GM12878 (cell line): ENCODE measurements around the gene UBC. TPM values are rescaled to one million over a fixed set of nuclear protein-coding genes. Genes with fewer than 3 reads are reported as not detected.

Experiments
- CEBPB ChIP-seq, 2 experiments: fragments of 150-350 bp in 1 of 2; IDR thresholded peaks; 2 replicates each; pipeline ENCODE4 v1.6.1; 2012 to 2014; ENCODE audit warnings: low read depth in 2 of 2, low read length in 2 of 2, borderline replicate concordance in 1 of 2, inconsistent platforms in 1 of 2
- CHD2 ChIP-seq: IDR thresholded peaks from 2 replicates; pipeline ENCODE4 v1.6.1; 2011; ENCODE audit warnings: low read depth, low read length, improper control_type of control experiment, borderline replicate concordance
- CREM ChIP-seq: IDR thresholded peaks from 2 replicates; pipeline ENCODE4 v1.6.1; 2014; ENCODE audit warnings: antibody characterized with exemption, low read depth
- EP300 ChIP-seq, 2 experiments: fragments of 150-350 bp in 1 of 2; IDR thresholded peaks; 2 replicates each; pipeline ENCODE4 v1.6.1; 2011 to 2012; ENCODE audit warnings: low read depth in 2 of 2, low read length in 2 of 2, borderline replicate concordance in 1 of 2, improper control_type of control experiment in 1 of 2, inconsistent platforms in 1 of 2; ENCODE audit not compliant: control insufficient read depth in 1 of 2
- HDAC6 ChIP-seq: fragments of 200-600 bp; sonication (generic); IDR thresholded peaks from one replicate; pipeline ENCODE4 v1.8.0; 2017; ENCODE audit warnings: antibody characterized with exemption; ENCODE audit not compliant: unreplicated experiment
- HDGF ChIP-seq: fragments of 450-650 bp; IDR thresholded peaks from 2 replicates; pipeline ENCODE4 v1.6.1; 2016; ENCODE audit warnings: antibody characterized with exemption
- MTA2 ChIP-seq: fragments of 450-650 bp; IDR thresholded peaks from 2 replicates; pipeline ENCODE4 v1.6.1; 2016; ENCODE audit warnings: low read depth, mild to moderate bottlenecking, moderate library complexity
- NBN ChIP-seq: fragments of 450-650 bp; IDR thresholded peaks from 2 replicates; pipeline ENCODE4 v1.6.1; 2016
- NR2F1 ChIP-seq: fragments of 450-650 bp; conservative IDR thresholded peaks from 2 replicates; pipeline ENCODE4 v1.6.1; 2017; ENCODE audit warnings: mild to moderate bottlenecking
- POLR2AphosphoS5 ChIP-seq: IDR thresholded peaks from 2 replicates; pipeline ENCODE4 v1.6.1; 2011; ENCODE audit warnings: mild to moderate bottlenecking, low read length, inconsistent platforms
- TAF1 ChIP-seq: IDR thresholded peaks from 2 replicates; pipeline ENCODE4 v1.6.1; 2011; ENCODE audit warnings: mild to moderate bottlenecking, low read depth, low read length, borderline replicate concordance
- TARDBP ChIP-seq: IDR thresholded peaks from 2 replicates; pipeline ENCODE4 v1.6.1; 2016; ENCODE audit warnings: borderline replicate concordance
- ZNF207 ChIP-seq: fragments of 450-650 bp; IDR thresholded peaks from 2 replicates; pipeline ENCODE4 v1.6.1; 2014; ENCODE audit warnings: antibody characterized with exemption, mild to moderate bottlenecking, borderline replicate concordance
- ZZZ3 ChIP-seq: IDR thresholded peaks from 2 replicates; pipeline ENCODE4 v1.6.1; 2011; ENCODE audit warnings: low read depth; ENCODE audit not compliant: control insufficient read depth, insufficient read length
- polyA plus RNA-seq, 11 experiments: library from polyadenylated mRNA; depleted of rRNA in 4 of 11; unstranded in 6 of 11; stranded (reverse) in 5 of 11; fragments of >200 nt; fragmentation: Nextera tagmentation in 4 of 11; fragmentation: Illumina TruSeq in 1 of 11; extraction: Ambion mirVana in 4 of 11; extraction: Trizol in 1 of 11; gene quantifications; 1 replicate in 1 of 11; 2 replicates in 10 of 11; pipeline versions ENCODE4 v1.2.1 to v1.2.3, GENCODE V29; 2011 to 2016; ENCODE audit warnings: inconsistent platforms in 2 of 11, missing spikeins in 2 of 11, low read depth in 1 of 11
- total RNA-seq, 4 experiments: library from RNA; depleted of rRNA in 3 of 4; stranded (reverse); fragments of >200 nt in 3 of 4; fragmentation: Illumina TruSeq in 1 of 4; extraction: Trizol in 1 of 4; gene quantifications; 2 replicates each; pipeline versions ENCODE4 v1.2.1 to v1.2.3, GENCODE V29; 2013 to 2021
- TF ChIP-seq, protein P1 (sequence below): IDR thresholded peaks from 2 replicates; pipeline ENCODE4 v1.6.1; 2012; ENCODE audit warnings: low read depth, low read length, improper control_type of control experiment
- TF ChIP-seq, protein P2 (sequence below): fragments of 450-650 bp; IDR thresholded peaks from 2 replicates; pipeline ENCODE4 v1.6.1; 2017; ENCODE audit warnings: mild to moderate bottlenecking
- TF ChIP-seq, protein P3 (sequence below): fragments of 450-650 bp; IDR thresholded peaks from 2 replicates; pipeline ENCODE4 v1.6.1; 2017; ENCODE audit warnings: borderline replicate concordance
- TF ChIP-seq, protein P4 (sequence below): fragments of 450-650 bp; formaldehyde crosslinking; IDR thresholded peaks from 2 replicates; pipeline ENCODE4 v1.4.0; 2020; ENCODE audit warnings: mild to moderate bottlenecking, moderate library complexity
- TF ChIP-seq, protein P5 (sequence below): fragments of 450-650 bp; formaldehyde crosslinking; IDR thresholded peaks from 2 replicates; pipeline ENCODE4 v1.4.0; 2022; ENCODE audit warnings: mild to moderate bottlenecking, moderate library complexity

UBC gene
- total and polyA plus RNA-seq, 10 of the 15 experiments (the other 5 are each of a cell fraction or from before 2014, with no cell fraction given), result 653 to 1,666 (median 874) TPM

DNA sequence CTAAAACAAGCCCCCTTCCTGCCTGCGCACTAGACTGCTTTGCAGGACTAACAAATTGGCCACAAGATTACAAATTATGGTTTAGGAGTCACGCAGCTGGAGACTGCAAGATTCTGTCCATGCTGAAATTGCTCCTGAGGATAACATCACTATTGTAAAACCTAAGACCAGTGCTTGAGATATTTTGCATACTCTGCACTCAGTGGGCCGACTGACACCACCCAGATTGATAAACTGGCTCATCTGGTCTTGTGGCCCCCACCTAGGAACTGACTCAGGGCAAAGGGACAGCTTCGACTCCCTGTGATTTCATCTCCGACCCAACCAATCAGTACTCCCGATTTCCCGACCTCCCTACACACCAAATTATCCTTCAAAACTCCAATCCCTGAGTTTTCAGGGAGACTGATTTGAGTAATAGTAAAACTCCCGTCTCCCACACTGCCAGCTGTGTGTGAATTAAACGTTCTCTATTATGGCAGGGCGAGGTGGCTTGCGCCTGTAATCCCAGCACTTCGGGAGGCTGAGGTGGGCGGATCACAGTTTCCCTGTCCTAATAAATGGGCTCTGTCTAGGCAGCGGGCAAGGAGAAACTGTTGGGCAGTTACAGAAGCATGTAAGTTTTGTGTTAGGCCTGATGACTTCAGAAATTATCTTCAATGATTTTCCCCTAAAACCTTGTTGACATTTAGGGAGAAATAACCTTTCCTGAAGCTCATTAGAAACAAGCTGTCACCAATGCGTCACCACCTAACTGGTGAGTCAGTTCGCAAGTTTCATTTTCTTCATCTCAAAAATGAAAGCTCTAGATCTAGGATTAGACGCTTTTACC is 5.3 kb upstream of the UBC start (continued):
- TF ChIP-seq, protein P1, sequence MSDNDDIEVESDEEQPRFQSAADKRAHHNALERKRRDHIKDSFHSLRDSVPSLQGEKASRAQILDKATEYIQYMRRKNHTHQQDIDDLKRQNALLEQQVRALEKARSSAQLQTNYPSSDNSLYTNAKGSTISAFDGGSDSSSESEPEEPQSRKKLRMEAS, result no peak
- TF ChIP-seq NBN (peak; percentile 73), EP300 (IDR thresholded peaks at IDR 0.05; ENCODE audit: borderline replicate concordance in 1 of 2, control insufficient read depth in 1 of 2, low read depth in 2 of 2, low read length in 2 of 2) (peak; percentile 99 to 100; a peak in 3 of 4 replicates), CREM (peak; percentile 97), CHD2 (peak; percentile 91), HDAC6 (peak; percentile 31), NR2F1 (peak; percentile 89), CEBPB (IDR thresholded peaks at IDR 0.05; ENCODE audit: borderline replicate concordance in 1 of 2, low read depth in 2 of 2, low read length in 2 of 2) (no peak), TAF1 (peak; percentile 27; the same call in 1 of the 2 replicates), ZNF207 (no peak), POLR2AphosphoS5 (peak; percentile 77), ZZZ3 (no peak), MTA2 (peak; percentile 98), TARDBP (no peak), HDGF (0 out of 2 replicates have a peak, but pooled peaks have one; percentile 22)
- TF ChIP-seq, protein P2, sequence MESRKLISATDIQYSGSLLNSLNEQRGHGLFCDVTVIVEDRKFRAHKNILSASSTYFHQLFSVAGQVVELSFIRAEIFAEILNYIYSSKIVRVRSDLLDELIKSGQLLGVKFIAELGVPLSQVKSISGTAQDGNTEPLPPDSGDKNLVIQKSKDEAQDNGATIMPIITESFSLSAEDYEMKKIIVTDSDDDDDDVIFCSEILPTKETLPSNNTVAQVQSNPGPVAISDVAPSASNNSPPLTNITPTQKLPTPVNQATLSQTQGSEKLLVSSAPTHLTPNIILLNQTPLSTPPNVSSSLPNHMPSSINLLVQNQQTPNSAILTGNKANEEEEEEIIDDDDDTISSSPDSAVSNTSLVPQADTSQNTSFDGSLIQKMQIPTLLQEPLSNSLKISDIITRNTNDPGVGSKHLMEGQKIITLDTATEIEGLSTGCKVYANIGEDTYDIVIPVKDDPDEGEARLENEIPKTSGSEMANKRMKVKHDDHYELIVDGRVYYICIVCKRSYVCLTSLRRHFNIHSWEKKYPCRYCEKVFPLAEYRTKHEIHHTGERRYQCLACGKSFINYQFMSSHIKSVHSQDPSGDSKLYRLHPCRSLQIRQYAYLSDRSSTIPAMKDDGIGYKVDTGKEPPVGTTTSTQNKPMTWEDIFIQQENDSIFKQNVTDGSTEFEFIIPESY, result no peak
- TF ChIP-seq, protein P3, sequence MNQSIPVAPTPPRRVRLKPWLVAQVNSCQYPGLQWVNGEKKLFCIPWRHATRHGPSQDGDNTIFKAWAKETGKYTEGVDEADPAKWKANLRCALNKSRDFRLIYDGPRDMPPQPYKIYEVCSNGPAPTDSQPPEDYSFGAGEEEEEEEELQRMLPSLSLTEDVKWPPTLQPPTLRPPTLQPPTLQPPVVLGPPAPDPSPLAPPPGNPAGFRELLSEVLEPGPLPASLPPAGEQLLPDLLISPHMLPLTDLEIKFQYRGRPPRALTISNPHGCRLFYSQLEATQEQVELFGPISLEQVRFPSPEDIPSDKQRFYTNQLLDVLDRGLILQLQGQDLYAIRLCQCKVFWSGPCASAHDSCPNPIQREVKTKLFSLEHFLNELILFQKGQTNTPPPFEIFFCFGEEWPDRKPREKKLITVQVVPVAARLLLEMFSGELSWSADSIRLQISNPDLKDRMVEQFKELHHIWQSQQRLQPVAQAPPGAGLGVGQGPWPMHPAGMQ, result no peak
- TF ChIP-seq, protein P4, sequence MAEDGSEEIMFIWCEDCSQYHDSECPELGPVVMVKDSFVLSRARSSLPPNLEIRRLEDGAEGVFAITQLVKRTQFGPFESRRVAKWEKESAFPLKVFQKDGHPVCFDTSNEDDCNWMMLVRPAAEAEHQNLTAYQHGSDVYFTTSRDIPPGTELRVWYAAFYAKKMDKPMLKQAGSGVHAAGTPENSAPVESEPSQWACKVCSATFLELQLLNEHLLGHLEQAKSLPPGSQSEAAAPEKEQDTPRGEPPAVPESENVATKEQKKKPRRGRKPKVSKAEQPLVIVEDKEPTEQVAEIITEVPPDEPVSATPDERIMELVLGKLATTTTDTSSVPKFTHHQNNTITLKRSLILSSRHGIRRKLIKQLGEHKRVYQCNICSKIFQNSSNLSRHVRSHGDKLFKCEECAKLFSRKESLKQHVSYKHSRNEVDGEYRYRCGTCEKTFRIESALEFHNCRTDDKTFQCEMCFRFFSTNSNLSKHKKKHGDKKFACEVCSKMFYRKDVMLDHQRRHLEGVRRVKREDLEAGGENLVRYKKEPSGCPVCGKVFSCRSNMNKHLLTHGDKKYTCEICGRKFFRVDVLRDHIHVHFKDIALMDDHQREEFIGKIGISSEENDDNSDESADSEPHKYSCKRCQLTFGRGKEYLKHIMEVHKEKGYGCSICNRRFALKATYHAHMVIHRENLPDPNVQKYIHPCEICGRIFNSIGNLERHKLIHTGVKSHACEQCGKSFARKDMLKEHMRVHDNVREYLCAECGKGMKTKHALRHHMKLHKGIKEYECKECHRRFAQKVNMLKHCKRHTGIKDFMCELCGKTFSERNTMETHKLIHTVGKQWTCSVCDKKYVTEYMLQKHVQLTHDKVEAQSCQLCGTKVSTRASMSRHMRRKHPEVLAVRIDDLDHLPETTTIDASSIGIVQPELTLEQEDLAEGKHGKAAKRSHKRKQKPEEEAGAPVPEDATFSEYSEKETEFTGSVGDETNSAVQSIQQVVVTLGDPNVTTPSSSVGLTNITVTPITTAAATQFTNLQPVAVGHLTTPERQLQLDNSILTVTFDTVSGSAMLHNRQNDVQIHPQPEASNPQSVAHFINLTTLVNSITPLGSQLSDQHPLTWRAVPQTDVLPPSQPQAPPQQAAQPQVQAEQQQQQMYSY (CRISPR knock-in tag), result no peak
- TF ChIP-seq, protein P5, sequence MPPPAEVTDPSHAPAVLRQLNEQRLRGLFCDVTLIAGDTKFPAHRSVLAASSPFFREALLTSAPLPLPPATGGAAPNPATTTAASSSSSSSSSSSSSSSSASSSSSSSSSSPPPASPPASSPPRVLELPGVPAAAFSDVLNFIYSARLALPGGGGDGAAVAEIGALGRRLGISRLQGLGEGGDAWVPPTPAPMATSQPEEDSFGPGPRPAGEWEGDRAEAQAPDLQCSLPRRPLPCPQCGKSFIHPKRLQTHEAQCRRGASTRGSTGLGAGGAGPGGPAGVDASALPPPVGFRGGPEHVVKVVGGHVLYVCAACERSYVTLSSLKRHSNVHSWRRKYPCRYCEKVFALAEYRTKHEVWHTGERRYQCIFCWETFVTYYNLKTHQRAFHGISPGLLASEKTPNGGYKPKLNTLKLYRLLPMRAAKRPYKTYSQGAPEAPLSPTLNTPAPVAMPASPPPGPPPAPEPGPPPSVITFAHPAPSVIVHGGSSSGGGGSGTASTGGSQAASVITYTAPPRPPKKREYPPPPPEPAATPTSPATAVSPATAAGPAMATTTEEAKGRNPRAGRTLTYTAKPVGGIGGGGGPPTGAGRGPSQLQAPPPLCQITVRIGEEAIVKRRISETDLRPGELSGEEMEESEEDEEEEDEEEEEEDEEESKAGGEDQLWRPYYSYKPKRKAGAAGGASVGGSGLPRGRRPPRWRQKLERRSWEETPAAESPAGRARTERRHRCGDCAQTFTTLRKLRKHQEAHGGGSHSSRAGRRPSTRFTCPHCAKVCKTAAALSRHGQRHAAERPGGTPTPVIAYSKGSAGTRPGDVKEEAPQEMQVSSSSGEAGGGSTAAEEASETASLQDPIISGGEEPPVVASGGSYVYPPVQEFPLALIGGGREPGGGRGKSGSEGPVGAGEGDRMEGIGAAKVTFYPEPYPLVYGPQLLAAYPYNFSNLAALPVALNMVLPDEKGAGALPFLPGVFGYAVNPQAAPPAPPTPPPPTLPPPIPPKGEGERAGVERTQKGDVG (CRISPR knock-in tag), result no peak; the same call in 1 of the 2 replicates
